Neural progenitor cell (in vitro differentiated cells): ENCODE results near the gene C6orf132. TPM values are rescaled to one million over a fixed set of nuclear protein-coding genes. Genes with fewer than 3 reads are reported as not detected.
A peak's percentile ranks its signal among the peaks of the same experiment; 100 is the strongest.

Experiments used
- DNase-seq: peaks from one replicate; pipeline ENCODE4 v3.0.0-alpha.2; 2016; ENCODE audit warnings: low spot score
- H2AFZ ChIP-seq: fragments of 200-600 bp; sonication (generic); replicated peaks from 2 replicates; pipeline ENCODE4 v1.6.1; 2016; ENCODE audit warnings: antibody characterized with exemption
- H3F3A ChIP-seq: fragments of 200-600 bp; sonication (generic); 2 replicates; pipeline ENCODE4 v1.6.1; 2016; ENCODE audit warnings: antibody characterized with exemption, low read depth
- H3K27ac ChIP-seq: fragments of 200-600 bp; sonication (generic); 2 replicates; pipeline ENCODE4 v1.5.1; 2016; ENCODE audit warnings: mild to moderate bottlenecking
- H3K27me3 ChIP-seq: fragments of 200-600 bp; sonication (generic); 2 replicates; pipeline ENCODE4 v1.6.1; 2016; ENCODE audit warnings: mild to moderate bottlenecking, moderate library complexity
- H3K36me3 ChIP-seq: fragments of 200-600 bp; sonication (generic); 2 replicates; pipeline ENCODE4 v1.5.1; 2016
- H3K4me1 ChIP-seq: fragments of 200-600 bp; sonication (generic); 2 replicates; pipeline ENCODE4 v1.6.1; 2016; ENCODE audit warnings: mixed run types
- H3K4me2 ChIP-seq: fragments of 200-600 bp; sonication (generic); 2 replicates; pipeline ENCODE4 v1.6.1; 2016
- H3K4me3 ChIP-seq: fragments of 200-600 bp; sonication (generic); 2 replicates; pipeline ENCODE4 v1.5.1; 2016
- H3K79me2 ChIP-seq: fragments of 200-600 bp; sonication (generic); 2 replicates; pipeline ENCODE4 v1.6.1; 2016; ENCODE audit warnings: low read depth
- H3K9ac ChIP-seq: fragments of 200-600 bp; sonication (generic); 2 replicates; pipeline ENCODE4 v1.6.1; 2016
- H3K9me3 ChIP-seq: fragments of 200-600 bp; sonication (generic); 2 replicates; pipeline ENCODE4 v1.5.1; 2016; ENCODE audit warnings: low read depth
- H4K20me1 ChIP-seq: fragments of 200-600 bp; sonication (generic); 2 replicates; pipeline ENCODE4 v1.6.1; 2016; ENCODE audit warnings: low read depth
- H3K27ac Mint-ChIP-seq: 3 replicates; pipeline ENCODE4 v1.8.0; 2021; ENCODE audit warnings: mixed read lengths
- H3K27me3 Mint-ChIP-seq: 2 replicates; pipeline ENCODE4 v1.8.0; 2022; ENCODE audit warnings: low read depth, mild to moderate bottlenecking, inconsistent platforms, moderate library complexity, mixed read lengths; ENCODE audit not compliant: insufficient read depth
- H3K36me3 Mint-ChIP-seq: 3 replicates; pipeline ENCODE4 v1.8.0; 2021; ENCODE audit warnings: mixed read lengths
- H3K4me1 Mint-ChIP-seq: 3 replicates; pipeline ENCODE4 v1.8.0; 2021; ENCODE audit warnings: mixed read lengths
- H3K4me3 Mint-ChIP-seq: 3 replicates; pipeline ENCODE4 v1.8.0; 2021; ENCODE audit warnings: mild to moderate bottlenecking, moderate library complexity, mixed read lengths
- H3K9me3 Mint-ChIP-seq: 3 replicates; pipeline ENCODE4 v1.8.0; 2020; ENCODE audit warnings: mixed read lengths
- CTCF ChIP-seq: fragments of 200-600 bp; sonication (generic); IDR thresholded peaks from 2 replicates; pipeline ENCODE4 v1.5.1; 2017; ENCODE audit warnings: antibody characterized with exemption, mild to moderate bottlenecking
- EZH2 ChIP-seq: fragments of 200-600 bp; sonication (generic); IDR thresholded peaks from 2 replicates; pipeline ENCODE4 v1.6.1; 2017; ENCODE audit warnings: antibody characterized with exemption, mild to moderate bottlenecking, moderate library complexity
- EZH2phosphoT487 ChIP-seq: fragments of 200-600 bp; sonication (generic); IDR thresholded peaks from 2 replicates; pipeline ENCODE4 v1.6.1; 2017; ENCODE audit warnings: antibody characterized with exemption
- total RNA-seq: library from RNA; depleted of rRNA; stranded (reverse); fragments of >200 nt; gene quantifications from 2 replicates; pipeline ENCODE4 v1.2.3, GENCODE V29; 2015; ENCODE audit warnings: low replicate concordance

C6orf132 gene
- total RNA-seq, 1 donor from 2014 or later = 1.8 TPM

- Mint-ChIP-seq H3K9me3 (no peaks in the 10 kb centered on the region), H3K36me3 (no peaks in the 10 kb centered on the region), H3K27me3 (peaks cover 10% of the 10 kb centered on the region), H3K27ac (no peak overlapping the region), H3K4me1 (peaks cover 13% of the 10 kb centered on the region), H3K4me3 (peak overlapping the region; percentile 15)
- no peaks in the 10 kb centered on the region for H3K79me2 ChIP-seq
- H3K9me3 ChIP-seq = no peaks in the 10 kb centered on the region
- DNase-seq = peak; percentile 87
- H4K20me1 ChIP-seq = no peaks in the 10 kb centered on the region
- TF ChIP-seq EZH2phosphoT487 = no peak
- TF ChIP-seq CTCF = peak; percentile 85
- H3K4me1 ChIP-seq = peaks cover 3% of the 10 kb centered on the region
- no peak overlapping the region for H3K9ac ChIP-seq
- H3K4me3 ChIP-seq = peak overlapping the region; percentile 59
- peak overlapping the region; percentile 89 for H3K4me2 ChIP-seq
- H3F3A ChIP-seq = peaks cover 11% of the 10 kb centered on the region
- no peak overlapping the region for H3K27ac ChIP-seq
- no peaks in the 10 kb centered on the region for H3K36me3 ChIP-seq
- no peaks in the 10 kb centered on the region for H3K27me3 ChIP-seq
- H2AFZ ChIP-seq = peak overlapping the region; percentile 100
Observed at GRCh38 chr6:42104095-42104803, 38.2 kb downstream of the C6orf132 start.

DNA sequence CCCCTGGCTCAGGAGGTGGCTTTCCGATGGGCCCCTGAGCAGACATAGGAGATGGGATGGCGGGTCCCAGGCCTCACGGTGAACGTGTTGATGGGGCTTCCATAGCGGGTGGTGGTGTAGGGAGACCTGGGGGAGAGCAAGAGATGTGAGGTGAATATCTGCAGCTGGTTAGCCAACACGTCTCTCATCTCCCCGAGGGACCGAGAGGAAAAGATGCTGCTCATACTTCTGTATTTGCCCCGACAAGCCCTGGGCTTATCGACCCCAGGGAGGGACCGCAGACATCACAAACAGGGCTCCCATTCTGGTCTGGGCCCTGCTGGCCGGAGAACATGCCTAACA, 38.7 kb downstream of the C6orf132 start:
- Histone ChIP-seq H3K4me3 (peak overlapping the region; percentile 59), H3K9ac (no peak overlapping the region), H3K27ac (no peak overlapping the region), H4K20me1 (no peaks in the 10 kb centered on the region), H3K79me2 (no peaks in the 10 kb centered on the region), H3K9me3 (no peaks in the 10 kb centered on the region), H3K4me1 (peaks cover 3% of the 10 kb centered on the region), H3K4me2 (peak overlapping the region; percentile 89), H3F3A (peaks cover 11% of the 10 kb centered on the region), H2AFZ (peak overlapping the region; percentile 100), H3K27me3 (no peaks in the 10 kb centered on the region), H3K36me3 (no peaks in the 10 kb centered on the region)
- H3K27ac Mint-ChIP-seq = peak overlapping the region; percentile 57
- peaks cover 16% of the 10 kb centered on the region for H3K4me1 Mint-ChIP-seq
- peaks cover 10% of the 10 kb centered on the region for H3K27me3 Mint-ChIP-seq
- H3K9me3 Mint-ChIP-seq = no peaks in the 10 kb centered on the region
- no peaks in the 10 kb centered on the region for H3K36me3 Mint-ChIP-seq
- DNase-seq = no peak
- TF ChIP-seq EZH2phosphoT487 (no peak), CTCF (no peak), EZH2 (no peak)
- H3K4me3 Mint-ChIP-seq = peak overlapping the region; percentile 57

GRCh38 chr6:42103216-42103615, 39.2 kb downstream of the C6orf132 start:
- TF ChIP-seq EZH2phosphoT487 (no peak), CTCF (no peak), EZH2 (no peak)

More at GRCh38 chr6:42103216-42103615, 39.2 kb downstream of the C6orf132 start:
- H2AFZ ChIP-seq = no peak overlapping the region
- H3K79me2 ChIP-seq = no peaks in the 10 kb centered on the region
- Mint-ChIP-seq H3K4me1 (peaks cover 17% of the 10 kb centered on the region), H3K27me3 (peaks cover 10% of the 10 kb centered on the region), H3K27ac (peak overlapping the region; percentile 30), H3K9me3 (no peaks in the 10 kb centered on the region), H3K4me3 (peak overlapping the region; percentile 57), H3K36me3 (no peaks in the 10 kb centered on the region)
- H3K27me3 ChIP-seq = no peaks in the 10 kb centered on the region
- no peak overlapping the region for H3K9ac ChIP-seq
- no peaks in the 10 kb centered on the region for H4K20me1 ChIP-seq
- H3K27ac ChIP-seq = no peak overlapping the region
- H3F3A ChIP-seq = peaks cover 11% of the 10 kb centered on the region
- no peak overlapping the region for H3K4me3 ChIP-seq
- DNase-seq = no peak
- H3K4me1 ChIP-seq = peaks cover 3% of the 10 kb centered on the region
- H3K4me2 ChIP-seq = no peak overlapping the region
- no peaks in the 10 kb centered on the region for H3K36me3 ChIP-seq
- H3K9me3 ChIP-seq = no peaks in the 10 kb centered on the region
